HG03558 (cell line): ENCODE measurements around the gene NAXE.
"Not testable (repeated sequence)": the region's sequence is repeated elsewhere in the genome, so short reads cannot be mapped to it uniquely, and the experiment has no call there.

Source experiments
- ATAC-seq: cut with Tn5 transposase; IDR thresholded peaks from one replicate; pipeline ENCODE4 v1.9.1; 2021; ENCODE audit warnings: moderate number of reproducible peaks; ENCODE audit not compliant: unreplicated experiment; ENCODE audit errors: extremely low read depth

The NAXE gene

GRCh38 chr1:156618853-156619581 is 27.4 kb downstream of the NAXE start, which contains the start of gene HAPLN2:
Gene HAPLN2, plus strand, starts transcription at chr1:156619415. Its CDS starts 4,076 bp downstream, at chr1:156623491.
- no peak for ATAC-seq

GRCh38 chr1:156619582-156619955 is 28.0 kb downstream of the NAXE start:
- no peak for ATAC-seq

GRCh38 chr1:156622581-156623297 is 31.2 kb downstream of the NAXE start:
- no peak for ATAC-seq

GRCh38 chr1:156623946-156624813 is 32.6 kb downstream of the NAXE start:
- ATAC-seq = no peak

- no peak for ATAC-seq
Observed at GRCh38 chr1:156624814-156625435, 33.3 kb downstream of the NAXE start.

- ATAC-seq = no peak
Observed at GRCh38 chr1:156625436-156626078, 34.0 kb downstream of the NAXE start.

GRCh38 chr1:156626079-156626438 is 34.5 kb downstream of the NAXE start:
- no peak for ATAC-seq

- no peak for ATAC-seq
Observed at GRCh38 chr1:156627313-156627880, 35.8 kb downstream of the NAXE start.

- no peak for ATAC-seq
Observed at GRCh38 chr1:156629823-156630449, 38.4 kb downstream of the NAXE start.

- not testable (repeated sequence) for ATAC-seq
Observed at GRCh38 chr1:156631152-156631551, 39.6 kb downstream of the NAXE start.

GRCh38 chr1:156632355-156632754 is 40.8 kb downstream of the NAXE start:
- no peak for ATAC-seq

GRCh38 chr1:156638189-156638985 is 46.8 kb downstream of the NAXE start:
- ATAC-seq = no peak

GRCh38 chr1:156639601-156640101 is 48.1 kb downstream of the NAXE start:
- ATAC-seq = no peak

GRCh38 chr1:156640842-156641706 is 49.5 kb downstream of the NAXE start:
- ATAC-seq = no peak

GRCh38 chr1:156641761-156642264 is 50.2 kb downstream of the NAXE start, which contains the start of gene BCAN:
Gene BCAN, plus strand, starts transcription at chr1:156642117. Its CDS starts 3,938 bp downstream, at chr1:156646055.
- no peak for ATAC-seq

- ATAC-seq = no peak
Observed at GRCh38 chr1:156642265-156643048, 50.9 kb downstream of the NAXE start.
